GM19023 (cell line): ENCODE results near the gene PTPN12.
"Not testable (repeated sequence)": the region's sequence is repeated elsewhere in the genome, so short reads cannot be mapped to it uniquely, and the experiment has no call there.

ENCODE experiments used
- ATAC-seq: cut with Tn5 transposase; IDR thresholded peaks from one replicate; pipeline ENCODE4 v1.9.1; 2021; ENCODE audit warnings: mild to moderate bottlenecking, moderate library complexity; ENCODE audit not compliant: unreplicated experiment

The PTPN12 gene

DNA sequence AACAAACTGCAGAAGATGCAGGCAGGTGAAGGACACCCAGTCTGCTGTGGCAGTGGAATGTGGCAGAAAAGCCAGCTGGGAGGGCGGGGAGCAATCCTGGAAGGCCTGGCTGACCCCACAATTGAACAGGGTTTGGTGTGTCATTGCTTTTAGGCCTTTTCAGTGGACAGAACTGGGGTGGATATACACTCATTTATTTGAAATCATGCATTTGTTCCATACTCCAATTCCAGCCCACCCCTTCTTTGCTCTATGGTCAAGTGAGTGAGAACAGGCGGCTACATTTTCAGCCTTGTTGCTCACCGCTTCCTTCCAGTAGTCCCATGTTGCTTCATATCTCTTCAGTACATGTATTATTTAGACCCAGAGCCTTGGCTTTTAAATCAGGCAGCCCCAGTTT, 39.8 kb downstream of the PTPN12 start:
- ATAC-seq = no peak

DNA sequence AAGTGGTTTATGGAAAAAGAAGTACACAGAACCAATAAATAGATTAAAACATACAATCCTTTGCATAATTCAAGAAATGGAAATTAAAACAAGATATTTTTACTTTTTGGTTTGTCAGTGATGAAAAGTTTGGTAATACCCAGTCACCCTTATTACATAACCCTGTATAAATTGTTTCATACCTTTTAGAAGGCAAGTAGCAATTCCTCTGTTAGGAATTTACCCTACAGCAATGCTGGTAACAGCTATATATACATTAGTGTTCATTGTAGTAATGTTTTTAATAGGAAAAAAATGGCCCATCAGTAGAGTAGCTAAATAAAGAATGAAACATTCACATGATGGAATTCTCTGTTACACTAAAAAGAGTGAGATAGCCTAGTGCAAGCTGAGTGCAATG, 42.7 kb downstream of the PTPN12 start:
- no peak for ATAC-seq

DNA sequence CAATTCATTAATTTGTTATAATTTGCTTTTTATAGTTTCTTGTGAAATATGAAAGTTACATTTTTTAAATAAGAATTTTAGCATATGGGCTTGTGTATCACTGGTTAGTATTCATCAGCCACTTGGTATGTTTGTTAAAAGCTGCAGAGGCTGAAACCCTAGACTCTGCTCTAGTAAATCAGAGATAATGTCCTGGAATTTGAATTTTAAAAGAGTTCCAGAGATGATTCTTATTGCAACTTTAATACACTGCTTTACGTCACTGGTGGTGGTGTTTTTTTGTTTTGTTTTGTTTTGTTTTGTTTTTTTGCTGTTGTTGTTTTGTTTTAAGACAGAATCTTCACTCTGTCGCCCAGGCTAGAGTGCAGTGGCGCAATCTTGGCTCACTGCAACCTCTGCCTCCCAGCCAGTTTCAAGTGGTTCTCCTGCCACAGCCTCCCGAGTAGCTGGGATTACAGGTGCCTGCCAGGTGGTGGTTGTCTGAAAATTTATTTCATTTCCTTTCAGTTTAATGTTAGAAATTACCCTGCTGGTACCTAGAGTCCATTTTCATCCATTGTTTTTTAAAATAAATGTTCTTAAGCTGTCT, 43.8 kb downstream of the PTPN12 start:
- ATAC-seq = no peak

- no peak for ATAC-seq
Measured at GRCh38 chr7:77587272-77587671, 50.2 kb downstream of the PTPN12 start.

GRCh38 chr7:77600952-77601351, 63.9 kb downstream of the PTPN12 start:
- no peak for ATAC-seq

- ATAC-seq = no peak
Measured at GRCh38 chr7:77606562-77606961, 69.5 kb downstream of the PTPN12 start.

GRCh38 chr7:77619314-77619713, 82.2 kb downstream of the PTPN12 start:
- no peak for ATAC-seq

- no peak for ATAC-seq
Measured at GRCh38 chr7:77626586-77627308, 89.7 kb downstream of the PTPN12 start.

- no peak for ATAC-seq
Measured at GRCh38 chr7:77627309-77627676, 90.2 kb downstream of the PTPN12 start.

DNA sequence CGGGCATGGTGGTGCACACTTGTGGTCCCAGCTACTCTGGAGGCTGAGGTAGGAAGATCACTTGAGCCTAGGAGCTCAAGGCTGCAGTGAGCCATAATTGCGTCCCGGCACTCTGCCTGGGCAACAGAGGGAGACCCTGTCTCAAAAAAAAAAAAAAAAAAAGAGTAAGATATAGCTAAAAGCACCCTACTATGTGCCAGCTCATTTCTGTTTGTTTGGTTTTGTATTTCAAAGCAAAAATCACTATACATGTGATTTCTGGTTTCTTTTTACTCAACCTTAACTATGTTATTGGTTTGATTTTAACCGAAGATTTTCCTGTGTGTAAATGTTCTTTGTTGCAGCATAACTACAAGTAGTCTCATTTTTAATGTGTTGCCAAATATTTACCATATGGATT, 92.7 kb downstream of the PTPN12 start:
- no peak for ATAC-seq

DNA sequence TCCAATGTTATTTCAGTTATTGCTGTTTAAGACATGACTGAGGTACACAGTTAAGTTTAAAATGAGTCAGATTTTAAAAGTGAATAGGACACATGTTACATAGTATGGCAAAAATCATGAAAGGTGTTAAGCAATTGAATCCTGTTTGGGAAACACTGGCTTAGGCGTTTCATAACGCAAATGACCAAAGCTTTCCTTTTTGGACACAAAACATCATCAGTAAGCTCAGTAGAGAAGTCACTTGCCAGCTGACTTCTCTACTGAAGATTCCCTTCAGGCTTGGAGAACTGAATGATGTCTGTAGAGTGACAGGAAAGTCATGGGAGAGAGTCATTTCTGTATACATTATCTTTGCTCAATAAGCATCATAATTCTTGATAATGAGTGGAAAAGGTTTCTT, 94.7 kb downstream of the PTPN12 start:
- no peak for ATAC-seq

DNA sequence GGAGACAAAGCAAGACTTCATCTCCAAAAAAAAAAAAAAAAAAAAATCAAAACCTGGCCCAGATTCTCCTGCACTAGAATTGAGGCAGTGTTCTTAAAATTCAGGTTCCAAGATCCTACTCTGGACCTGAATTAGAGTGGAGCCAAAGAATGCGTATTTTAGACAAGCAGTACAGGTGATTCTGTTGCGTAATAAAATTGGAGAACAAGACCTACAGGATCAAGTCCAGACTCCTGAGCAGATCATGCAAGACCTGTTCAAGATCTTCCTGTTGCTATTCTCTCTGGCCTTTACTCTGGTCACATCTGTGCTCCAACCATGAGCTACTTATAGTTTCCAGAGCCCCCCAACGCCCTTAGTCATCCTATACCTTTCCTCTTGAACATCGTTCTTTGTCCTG, 107.7 kb downstream of the PTPN12 start:
- no peak for ATAC-seq

- ATAC-seq = no peak
Measured at GRCh38 chr7:77648742-77649338, 111.7 kb downstream of the PTPN12 start.

DNA sequence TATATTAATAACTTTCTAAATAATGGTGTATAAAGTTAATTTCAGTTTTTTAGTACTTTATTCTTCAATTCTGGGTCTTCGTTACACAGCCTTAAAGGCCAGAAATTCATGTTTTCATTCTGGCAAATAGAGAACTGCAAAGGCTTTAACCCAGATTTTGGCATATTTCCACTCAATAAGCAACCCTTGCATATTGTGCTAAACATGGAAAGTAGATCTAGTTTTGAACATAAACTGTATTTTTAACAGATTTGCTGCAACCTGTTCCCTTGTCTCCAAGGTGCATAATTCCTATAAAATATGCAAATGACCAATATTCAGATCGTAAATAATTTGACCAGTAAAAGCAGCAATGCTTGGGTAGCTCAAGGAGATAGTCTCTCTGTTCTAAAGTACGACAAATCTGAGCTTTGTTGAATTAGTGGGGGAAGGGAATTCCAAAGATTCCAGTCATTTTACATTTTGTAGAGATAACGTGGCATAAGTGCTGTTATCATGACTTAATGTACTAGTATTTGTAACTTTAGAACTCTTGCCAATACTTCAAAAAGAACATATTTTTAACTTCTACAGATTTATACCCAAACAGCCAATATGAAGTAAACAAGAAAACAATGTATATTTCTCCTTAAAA, 112.7 kb downstream of the PTPN12 start:
- ATAC-seq = no peak

DNA sequence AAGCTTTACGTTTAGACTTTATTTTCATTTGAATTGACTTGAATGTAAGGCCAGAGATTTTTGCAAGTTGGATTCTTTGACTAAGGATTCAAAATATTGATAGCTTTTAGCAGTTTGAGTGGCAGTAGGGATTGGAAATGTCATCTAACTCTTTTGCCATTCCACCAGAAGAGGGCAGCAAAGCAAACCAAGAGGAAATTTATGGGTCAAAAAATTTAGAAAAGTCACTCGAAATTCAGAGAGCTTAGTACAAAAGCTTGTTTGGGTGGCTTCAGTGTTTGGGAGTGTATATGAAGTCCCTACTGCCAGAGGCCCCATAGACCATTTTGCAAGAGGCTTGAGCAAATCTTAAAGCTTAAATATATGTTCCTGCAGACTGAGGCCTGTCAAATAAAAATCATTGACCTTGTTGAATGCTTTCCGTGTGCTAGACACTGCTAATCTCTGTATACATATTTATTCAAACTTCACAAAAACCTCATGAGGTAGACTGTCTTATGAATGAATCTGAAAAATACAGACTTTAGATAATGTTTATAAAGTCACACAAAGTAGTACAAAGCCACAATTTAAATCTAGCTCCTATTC, 114.6 kb downstream of the PTPN12 start:
- no peak for ATAC-seq

DNA sequence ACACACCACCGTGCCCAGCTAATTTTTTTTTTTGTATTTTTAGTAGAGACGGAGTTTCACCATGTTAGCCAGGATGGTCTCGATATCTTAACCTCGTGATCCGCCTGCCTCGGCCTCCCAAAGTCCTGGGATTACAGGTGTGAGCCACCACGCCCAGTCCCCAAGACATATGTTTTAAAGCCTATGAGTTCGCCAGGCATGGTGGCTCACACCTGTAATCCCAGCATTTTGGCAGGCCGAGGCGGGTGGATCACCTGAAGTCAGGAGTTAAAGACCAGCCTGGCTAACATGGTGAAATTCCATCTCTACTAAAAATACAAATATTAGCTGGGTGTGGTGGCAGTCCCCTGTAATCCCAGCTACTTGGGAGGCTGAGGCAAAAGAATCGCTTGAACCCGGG, 115.7 kb downstream of the PTPN12 start:
- not testable (repeated sequence) for ATAC-seq

DNA sequence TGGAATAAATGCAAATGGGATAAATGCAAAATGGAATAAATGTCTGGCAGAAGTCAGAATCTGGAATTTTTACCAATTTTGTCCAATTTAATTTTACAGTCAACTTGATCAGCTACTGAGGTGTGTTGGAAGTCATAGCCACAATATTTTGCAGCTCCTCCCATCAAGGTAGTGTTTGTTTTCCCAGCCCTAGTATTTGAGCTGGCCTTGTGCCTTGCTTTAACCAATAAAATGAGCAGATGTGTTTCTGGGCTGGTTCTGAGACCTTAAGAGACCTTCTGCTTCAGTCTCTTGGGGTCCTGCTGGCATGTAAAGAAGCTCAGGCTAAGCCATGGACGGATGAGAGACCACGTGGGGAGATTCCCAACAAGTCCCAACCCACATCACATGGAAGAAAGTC, 116.5 kb downstream of the PTPN12 start:
- ATAC-seq = no peak

DNA sequence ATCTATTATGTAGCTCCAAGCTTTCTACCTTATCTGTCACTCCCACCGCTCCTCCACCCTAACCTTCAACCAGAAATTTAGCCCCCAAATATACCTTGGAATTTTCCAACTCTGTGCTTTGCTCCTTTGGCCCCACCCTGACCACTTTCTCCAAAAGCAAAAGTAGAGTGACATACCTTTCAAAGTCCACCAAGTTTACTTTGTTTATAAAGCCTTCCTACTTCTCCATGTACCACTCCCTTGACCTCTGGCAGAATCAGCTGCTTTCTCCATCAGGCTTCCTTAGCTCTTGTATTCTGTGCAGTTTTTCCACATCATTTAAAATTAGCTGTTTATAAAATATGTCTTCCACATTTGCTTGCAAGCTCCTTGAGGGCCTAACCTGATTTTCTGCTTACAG, 118.3 kb downstream of the PTPN12 start:
- no peak for ATAC-seq

DNA sequence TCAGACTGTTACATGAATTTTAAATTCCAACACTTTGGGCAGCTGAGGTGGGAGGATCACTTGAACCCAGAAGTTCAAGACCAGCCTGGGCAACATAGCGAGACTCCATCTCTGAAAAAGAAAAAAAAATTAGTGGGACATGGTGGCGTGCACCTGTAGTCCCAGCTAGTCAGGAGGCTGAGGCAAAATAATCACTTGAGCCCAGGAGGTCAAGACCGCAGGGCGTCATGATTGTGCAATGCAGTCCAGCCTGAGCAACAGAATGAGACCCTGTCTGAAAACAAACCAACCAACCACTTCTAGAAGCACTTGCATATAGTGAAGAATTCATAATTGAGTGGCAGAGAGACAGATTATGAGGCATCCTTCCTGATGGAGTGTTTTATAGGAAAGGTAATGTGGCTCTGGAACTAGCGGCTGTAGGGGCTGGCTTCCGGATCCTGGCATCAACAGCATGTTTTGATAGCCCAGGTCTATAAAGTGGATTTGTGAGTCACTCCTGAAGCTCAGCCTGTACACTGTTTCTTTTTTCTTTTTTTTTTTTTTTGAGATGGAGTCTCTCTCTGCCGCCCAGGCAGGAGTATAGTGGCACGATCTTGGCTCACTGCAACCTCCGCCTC, 118.9 kb downstream of the PTPN12 start:
- no peak for ATAC-seq

DNA sequence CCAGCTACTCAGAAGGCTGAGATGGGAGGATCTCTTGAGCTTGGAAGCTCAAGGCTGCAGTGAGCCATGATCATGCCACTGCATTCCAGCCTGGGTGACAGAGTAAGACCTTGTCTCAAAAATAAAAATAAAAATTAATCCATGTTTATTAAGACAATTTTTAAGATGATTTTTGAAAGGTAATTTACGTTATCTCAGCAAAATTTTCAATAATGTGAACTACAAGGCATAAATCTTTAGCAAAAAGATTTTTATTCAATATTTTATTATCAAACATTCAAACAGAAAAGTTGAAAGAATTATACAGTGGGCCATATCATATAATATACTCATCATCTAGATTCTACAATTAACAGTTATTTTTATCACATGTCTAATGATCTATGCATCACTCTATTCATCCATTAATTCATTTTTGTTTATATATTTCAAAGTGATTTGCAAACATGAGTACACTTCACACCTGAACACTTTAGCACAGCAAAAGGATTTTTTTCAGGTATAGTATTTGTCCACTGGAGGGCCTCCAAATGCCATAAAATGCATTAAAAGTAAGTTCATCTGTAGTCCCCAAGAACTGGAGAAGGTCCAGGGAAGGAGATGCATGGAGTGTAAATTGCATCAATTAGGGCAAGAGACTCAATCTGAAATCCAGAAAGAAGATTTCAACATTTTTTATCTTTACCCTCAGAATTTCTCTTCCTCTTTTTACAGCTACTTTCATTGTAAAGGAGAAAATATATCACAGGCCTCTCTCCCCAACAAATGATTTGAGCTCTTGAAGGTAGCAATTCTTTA, 120.5 kb downstream of the PTPN12 start:
- ATAC-seq = no peak
